ENCODE data around the gene EIF3F.

The EIF3F gene

GRCh38 chr11:8040261-8040920 is 53.3 kb downstream of the EIF3F start:
- peak; percentile 44 for DNase-seq

GRCh38 chr11:8040921-8041285 is 53.8 kb downstream of the EIF3F start:
- no peak for DNase-seq

GRCh38 chr11:8041576-8041975 is 54.4 kb downstream of the EIF3F start:
- no peak for DNase-seq

GRCh38 chr11:8043756-8044155 is 56.6 kb downstream of the EIF3F start:
- no peak for DNase-seq

- no peak for DNase-seq
Observed at GRCh38 chr11:8045839-8046238, 58.7 kb downstream of the EIF3F start.

GRCh38 chr11:8047382-8047781 is 60.2 kb downstream of the EIF3F start:
- no peak for DNase-seq

GRCh38 chr11:8049084-8049483 is 61.9 kb downstream of the EIF3F start:
- no peak for DNase-seq

All from fibroblast of upper back skin (primary cell).